ENCODE measurements around the gene XYLT1. TPM values are rescaled to one million over a fixed set of nuclear protein-coding genes. Genes with fewer than 3 reads are reported as not detected.

The XYLT1 gene
- total and polyA plus RNA-seq, 10 of the 15 experiments (the other 5 are each of a cell fraction or from before 2014, with no cell fraction given): 0.88 to 14.8 (median 5.8) TPM

GRCh38 chr16:17325476-17326143 lies 145.2 kb downstream of the XYLT1 start:
- H2AFZ ChIP-seq (ENCODE audit: control insufficient read depth, low read depth, low read length): no peak overlapping the region
- DNase-seq (ENCODE audit: low read depth, low spot score) (no peak), FAIRE-seq (no peak), ATAC-seq (no peak)
- 26% methylated on average over 8 of the region's 8 CpGs for WGBS (ENCODE audit: insufficient coverage, insufficient replicate concordance, low lambda C conversion rate, missing lambda C conversion rate)
- H3K36me3 ChIP-seq (ENCODE audit: control insufficient read depth in 2 of 2, insufficient read depth in 2 of 2, low read length in 1 of 2): no peaks in the 10 kb centered on the region
- intact Hi-C loops (cut with micrococcal nuclease; ENCODE audit: unreplicated experiment) (no loop called here), in situ Hi-C loops (cut with MboI) (no loop called here)
- no peaks in the 10 kb centered on the region; the same call in 2 of the 3 replicates for H3K9me3 ChIP-seq (replicated peaks; ENCODE audit: control insufficient read depth, insufficient read depth, low read length)
- no peak overlapping the region for H3K27ac ChIP-seq (ENCODE audit: control insufficient read depth, insufficient read depth)
- no peak overlapping the region for H3K9ac ChIP-seq (ENCODE audit: control insufficient read depth, insufficient read depth, low read length)
- ChIA-PET SMC1A (ENCODE audit: uncharacterized antibody, unreplicated experiment) (interaction anchor here (1.2 kb wide), 1 partner anchor 13 kb away, joined by 4 read pairs; no protein-coding TSS in a partner anchor), CTCF (interaction anchor here (1.2 to 1.4 kb wide), 4 partner anchors 10 to 142 kb away, joined by 3 to 10 read pairs (median 3); no protein-coding TSS in a partner anchor), RAD21 (ENCODE audit: unreplicated experiment) (interaction anchor here (1.6 kb wide), 1 partner anchor 143 kb away, joined by 3 read pairs; no protein-coding TSS in a partner anchor), POLR2A (no interaction called here)
- no peak overlapping the region for H3K4me2 ChIP-seq (ENCODE audit: control insufficient read depth, insufficient read depth)
- H3K4me1 ChIP-seq (ENCODE audit: control insufficient read depth, insufficient read depth, low read length): no peaks in the 10 kb centered on the region
- no peaks in the 10 kb centered on the region for H4K20me1 ChIP-seq (ENCODE audit: control insufficient read depth, insufficient read depth)
- BruUV-seq (replicated peaks): no TSS peak
- H3K27me3 ChIP-seq (replicated peaks in 1 of 2; ENCODE audit: control insufficient read depth in 2 of 2, insufficient read depth in 2 of 2, low read length in 1 of 2): no peaks in the 10 kb centered on the region
- no peaks in the 10 kb centered on the region for H3K79me2 ChIP-seq (ENCODE audit: control insufficient read depth, insufficient read depth, low read length)
- no peak for TF ChIP-seq ASH2L (IDR thresholded peaks at IDR 0.05; ENCODE audit: borderline replicate concordance, low read depth)
- H3K4me3 ChIP-seq: no peak overlapping the region

DNA sequence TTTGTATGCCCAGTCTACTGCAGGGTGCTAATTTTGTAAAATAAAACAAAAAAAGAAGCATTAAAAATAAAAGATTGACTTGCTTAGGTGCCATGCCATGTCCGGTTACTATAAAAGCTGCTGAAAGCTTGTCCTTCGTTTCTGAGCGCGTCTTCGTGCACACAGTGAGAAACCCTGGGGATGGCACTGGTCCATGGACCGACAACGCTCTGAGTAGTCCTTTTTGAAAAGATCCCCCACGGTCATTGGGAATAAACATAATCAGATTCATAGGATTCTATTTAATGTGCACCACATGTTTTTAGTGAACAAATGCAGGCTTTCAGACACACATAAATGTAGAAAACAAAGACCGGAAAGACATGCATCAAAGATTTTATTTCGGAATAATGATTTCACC lies 146.3 kb downstream of the XYLT1 start:
- no peak overlapping the region for H2AFZ ChIP-seq (ENCODE audit: control insufficient read depth, low read depth, low read length)
- H3K9me3 ChIP-seq (replicated peaks; ENCODE audit: control insufficient read depth, insufficient read depth, low read length): no peaks in the 10 kb centered on the region; the same call in 2 of the 3 replicates
- RAD21 ChIA-PET (ENCODE audit: unreplicated experiment): interaction anchor here (1.3 to 1.6 kb wide), 2 partner anchors 10 to 144 kb away, joined by 3 read pairs; no protein-coding TSS in a partner anchor
- no peaks in the 10 kb centered on the region for H4K20me1 ChIP-seq (ENCODE audit: control insufficient read depth, insufficient read depth)
- CTCF ChIA-PET: interaction anchor here (1.3 to 1.4 kb wide), 2 partner anchors 10 to 11 kb away, joined by 3 to 10 read pairs; no protein-coding TSS in a partner anchor
- no peak overlapping the region for H3K27ac ChIP-seq (ENCODE audit: control insufficient read depth, insufficient read depth)
- no peaks in the 10 kb centered on the region for H3K36me3 ChIP-seq (ENCODE audit: control insufficient read depth in 2 of 2, insufficient read depth in 2 of 2, low read length in 1 of 2)
- SMC1A ChIA-PET (ENCODE audit: uncharacterized antibody, unreplicated experiment): interaction anchor here (0.9 to 1.9 kb wide), 8 partner anchors 9 to 26 kb away, joined by 3 to 7 read pairs (median 4); no protein-coding TSS in a partner anchor
- no peak overlapping the region for H3K4me3 ChIP-seq
- no peak overlapping the region for H3K4me2 ChIP-seq (ENCODE audit: control insufficient read depth, insufficient read depth)
- H3K27me3 ChIP-seq (replicated peaks in 1 of 2; ENCODE audit: control insufficient read depth in 2 of 2, insufficient read depth in 2 of 2, low read length in 1 of 2): no peaks in the 10 kb centered on the region
- ATAC-seq: no peak
- in situ Hi-C loops (cut with MboI): loop anchor here (5.0 kb wide), 1 partner anchor 52 kb away; no protein-coding TSS in a partner anchor
- intact Hi-C loops (cut with micrococcal nuclease; ENCODE audit: unreplicated experiment): no loop called here
- H3K79me2 ChIP-seq (ENCODE audit: control insufficient read depth, insufficient read depth, low read length): no peaks in the 10 kb centered on the region
- WGBS (ENCODE audit: insufficient coverage, insufficient replicate concordance, low lambda C conversion rate, missing lambda C conversion rate): 73% methylated on average over 10 of the region's 10 CpGs
- no peak for DNase-seq (ENCODE audit: low read depth, low spot score)
- TF ChIP-seq PRDM15 (CRISPR knock-in tag; IDR thresholded peaks at IDR 0.05): no peak
- TF ChIP-seq DPF2 (IDR thresholded peaks at IDR 0.05): no peak
- TF ChIP-seq KAT2A (conservative IDR thresholded peaks at IDR 0.05; ENCODE audit: control insufficient read depth, low read depth, low read length): no peak
- TF ChIP-seq NR2C1 (IDR thresholded peaks at IDR 0.05): no peak
- no peak for TF ChIP-seq NFIC (IDR thresholded peaks at IDR 0.05; ENCODE audit: low read depth, low read length)
- no peak for TF ChIP-seq JUND (IDR thresholded peaks at IDR 0.05; ENCODE audit: low read depth, low read length)
- no peak for TF ChIP-seq SMAD5 (IDR thresholded peaks at IDR 0.05; ENCODE audit: low read depth)
- TF ChIP-seq ZSCAN29 (IDR thresholded peaks at IDR 0.05): no peak
- TF ChIP-seq ZNF24 (IDR thresholded peaks at IDR 0.05): no peak
- TF ChIP-seq WRNIP1 (IDR thresholded peaks at IDR 0.05; ENCODE audit: borderline replicate concordance, low read depth, low read length): no peak
- POLR2A ChIA-PET: interaction anchor here (1.4 kb wide), 1 partner anchor 12 kb away, joined by 4 read pairs; no protein-coding TSS in a partner anchor
- BruUV-seq (replicated peaks): no TSS peak
- no peaks in the 10 kb centered on the region for H3K4me1 ChIP-seq (ENCODE audit: control insufficient read depth, insufficient read depth, low read length)
- no peak overlapping the region for H3K9ac ChIP-seq (ENCODE audit: control insufficient read depth, insufficient read depth, low read length)
- FAIRE-seq: no peak

All from GM12878 (cell line).